Measurements from ENCODE around the gene MYADM.

Gene MYADM

GRCh38 chr19:53915000-53915399 lies 47.3 kb downstream of the MYADM start:
- DNase-seq (ENCODE audit: low spot score), result no peak

DNA sequence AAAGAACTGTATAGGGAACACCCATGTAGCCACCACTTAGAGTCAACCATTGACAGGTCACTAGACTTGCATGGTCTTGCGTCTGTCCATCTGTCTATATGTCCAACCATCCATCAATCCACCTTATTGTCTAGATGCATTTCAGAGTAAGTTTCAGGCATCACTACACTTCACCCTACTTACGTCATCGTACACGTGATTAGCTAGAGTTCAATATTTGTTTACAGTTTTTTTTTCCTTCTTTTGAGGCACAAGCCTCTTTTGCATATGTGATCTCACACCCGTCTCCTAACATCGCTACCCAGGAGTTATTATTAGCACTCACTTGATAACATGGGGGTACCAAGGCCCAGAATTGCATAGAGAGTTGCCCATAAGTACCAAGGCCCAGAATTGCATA lies 48.3 kb downstream of the MYADM start:
- no peak for DNase-seq (ENCODE audit: low spot score)

- DNase-seq (ENCODE audit: low spot score), result no peak
Observed at GRCh38 chr19:53917356-53917755, 49.7 kb downstream of the MYADM start.

All from GM03348 (cell line).